ENCODE measurements around the gene YIPF2.

DNA sequence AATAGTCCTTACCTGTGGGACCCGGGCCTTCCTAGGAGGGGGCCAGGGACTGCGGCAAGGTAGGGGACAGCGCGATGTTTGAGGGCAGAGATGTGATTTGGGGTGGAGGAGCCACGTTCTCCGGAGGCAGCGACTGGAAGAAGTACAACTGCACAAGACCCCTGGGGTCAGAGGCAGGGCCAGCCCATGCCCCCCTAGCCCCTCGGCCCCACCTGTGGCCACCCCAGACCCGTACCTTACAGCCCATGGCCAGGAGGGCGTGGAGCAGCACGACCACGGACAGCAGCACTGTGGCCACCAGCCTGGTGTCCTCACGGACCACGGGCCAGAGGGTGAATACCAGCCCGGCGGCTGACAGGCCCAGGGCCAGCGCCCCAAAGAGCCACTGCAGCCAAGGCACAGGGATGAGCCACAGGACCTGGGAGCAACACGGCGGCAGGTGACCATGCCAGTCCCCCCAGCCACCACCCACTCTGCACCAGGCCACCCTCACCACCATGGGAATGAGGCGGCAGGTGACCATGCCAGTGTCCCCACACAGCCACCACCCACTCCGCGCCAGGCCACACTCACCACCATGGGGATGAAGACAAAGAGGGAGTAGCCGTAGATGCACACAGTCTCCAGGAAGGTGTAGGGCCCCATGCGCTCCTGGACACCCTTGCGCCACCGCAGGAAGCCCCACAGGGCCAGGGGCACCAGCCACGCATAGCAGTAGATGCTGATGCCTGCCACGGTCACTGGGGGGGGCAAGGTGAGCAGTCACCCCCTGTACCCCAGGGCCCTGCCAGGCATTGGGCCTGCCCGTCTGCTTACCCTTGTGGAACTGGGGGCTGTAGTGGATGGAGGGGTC is 5.0 kb downstream of the YIPF2 start:
- TF ChIP-seq NFRKB (IDR thresholded peaks at IDR 0.05) = no peak
- no peak for TF ChIP-seq BHLHE40 (IDR thresholded peaks at IDR 0.05; ENCODE audit: borderline replicate concordance)
- no peak for TF ChIP-seq LEF1 (IDR thresholded peaks at IDR 0.05; ENCODE audit: borderline replicate concordance)
- no peak for TF ChIP-seq SP1 (IDR thresholded peaks at IDR 0.05)
- TF ChIP-seq ELF4 (IDR thresholded peaks at IDR 0.05) = no peak
- TF ChIP-seq L3MBTL2 (conservative IDR thresholded peaks at IDR 0.05) = no peak
- TF ChIP-seq TARDBP (IDR thresholded peaks at IDR 0.05) = no peak
- TF ChIP-seq FOXM1 (IDR thresholded peaks at IDR 0.05; ENCODE audit: borderline replicate concordance) = no peak
- TF ChIP-seq FOXK2 (IDR thresholded peaks at IDR 0.05) = no peak
- TF ChIP-seq CTBP1 (IDR thresholded peaks at IDR 0.05; ENCODE audit: borderline replicate concordance) = no peak
- no peak for TF ChIP-seq FOXA1 (IDR thresholded peaks at IDR 0.05)
- no peak for TF ChIP-seq SUZ12 (IDR thresholded peaks at IDR 0.05)
- TF ChIP-seq, protein P1, sequence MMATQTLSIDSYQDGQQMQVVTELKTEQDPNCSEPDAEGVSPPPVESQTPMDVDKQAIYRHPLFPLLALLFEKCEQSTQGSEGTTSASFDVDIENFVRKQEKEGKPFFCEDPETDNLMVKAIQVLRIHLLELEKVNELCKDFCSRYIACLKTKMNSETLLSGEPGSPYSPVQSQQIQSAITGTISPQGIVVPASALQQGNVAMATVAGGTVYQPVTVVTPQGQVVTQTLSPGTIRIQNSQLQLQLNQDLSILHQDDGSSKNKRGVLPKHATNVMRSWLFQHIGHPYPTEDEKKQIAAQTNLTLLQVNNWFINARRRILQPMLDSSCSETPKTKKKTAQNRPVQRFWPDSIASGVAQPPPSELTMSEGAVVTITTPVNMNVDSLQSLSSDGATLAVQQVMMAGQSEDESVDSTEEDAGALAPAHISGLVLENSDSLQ (IDR thresholded peaks at IDR 0.05) = no peak
- no peak for TF ChIP-seq ZNF384 (IDR thresholded peaks at IDR 0.05)
